Spleen (tissue), 11 donors: ENCODE data around the gene TMEM18. TPM values are rescaled to one million over a fixed set of nuclear protein-coding genes. Genes with fewer than 3 reads are reported as not detected.

Source experiments
- DNase-seq: peaks from one replicate; pipeline ENCODE4 v3.0.0-alpha.2; 2020
- H3K27ac ChIP-seq, 8 donors: fragments of 200-600 bp; sonication (generic) in 7 of 8; 1 replicate in 4 of 8; 2 replicates in 4 of 8; pipeline versions ENCODE4 v1.5.0 to v1.8.0; 2016 to 2021; ENCODE audit warnings: inconsistent platforms in 4 of 8, mild to moderate bottlenecking in 4 of 8, moderate library complexity in 1 of 8
- H3K27me3 ChIP-seq, 7 donors: fragments of 200-600 bp; sonication (generic) in 6 of 7; replicated peaks in 1 of 7; 1 replicate in 4 of 7; 2 replicates in 3 of 7; pipeline versions ENCODE4 v1.5.0 to v1.8.0; 2016 to 2021; ENCODE audit warnings: inconsistent platforms in 3 of 7, mild to moderate bottlenecking in 1 of 7
- H3K36me3 ChIP-seq, 6 donors: fragments of 200-600 bp; sonication (generic) in 5 of 6; 1 replicate in 4 of 6; 2 replicates in 2 of 6; pipeline versions ENCODE4 v1.5.0 to v1.8.0; 2016 to 2021; ENCODE audit warnings: inconsistent platforms in 2 of 6
- H3K4me1 ChIP-seq, 6 donors: fragments of 200-600 bp; sonication (generic) in 5 of 6; 1 replicate in 3 of 6; 2 replicates in 3 of 6; pipeline versions ENCODE4 v1.5.0 to v1.8.0; 2016 to 2021; ENCODE audit warnings: inconsistent platforms in 3 of 6
- H3K4me3 ChIP-seq, 8 donors: fragments of 200-600 bp; sonication (generic) in 7 of 8; 1 replicate in 4 of 8; 2 replicates in 4 of 8; pipeline versions ENCODE4 v1.5.0 to v1.8.0; 2016 to 2021; ENCODE audit warnings: inconsistent platforms in 4 of 8, mild to moderate bottlenecking in 4 of 8, moderate library complexity in 2 of 8
- H3K9me3 ChIP-seq, 8 donors: fragments of 200-600 bp; sonication (generic) in 7 of 8; 1 replicate in 4 of 8; 2 replicates in 4 of 8; pipeline versions ENCODE4 v1.5.0 to v1.8.0; 2016 to 2021; ENCODE audit warnings: inconsistent platforms in 4 of 8
- CTCF ChIP-seq, 11 experiments: fragments of 200-600 bp in 7 of 11; fragments of 450-650 bp in 4 of 11; sonication (generic) in 4 of 11; IDR thresholded peaks in 8 of 11; conservative IDR thresholded peaks in 3 of 11; 1 replicate in 7 of 11; 2 replicates in 4 of 11; pipeline versions ENCODE4 v1.4.0 to v1.8.0; 2016 to 2021; ENCODE audit warnings: antibody characterized with exemption in 11 of 11, inconsistent platforms in 4 of 11, mild to moderate bottlenecking in 1 of 11
- POLR2A ChIP-seq, 3 donors: fragments of 450-650 bp; IDR thresholded peaks; one replicate each; pipeline ENCODE4 v1.5.1; 2017; ENCODE audit warnings: antibody characterized with exemption in 3 of 3, mild to moderate bottlenecking in 1 of 3
- POLR2AphosphoS5 ChIP-seq, 3 donors: sonication (generic); formaldehyde crosslinking; IDR thresholded peaks; one replicate each; pipeline ENCODE4 v1.5.1; 2017; ENCODE audit warnings: antibody characterized with exemption in 3 of 3
- WGBS, 5 donors: extraction: QIAGEN DNeasy Blood & Tissue Kit in 3 of 5; methylation state at CpG; one replicate each; pipeline versions ENCODE4 v1.1.5 to v1.1.7; 2013 to 2018; 5-methylcytosine and 5-hydroxymethylcytosine counted together
- intact Hi-C: fragments of 100-400 bp; cut with DNase I; formaldehyde crosslinking; loops from one replicate; pipeline ENCODE4 v1.15.0; 2023; ENCODE audit warnings: low total_unique reads
- polyA plus RNA-seq, 3 donors: library from polyadenylated mRNA; stranded (reverse); fragments of 200-250 nt; gene quantifications; one replicate each; pipeline ENCODE4 v1.2.1, GENCODE V29; 2013
- total RNA-seq, 7 donors: library from RNA; depleted of rRNA in 3 of 7; stranded (reverse); fragments of >200 nt in 3 of 7; fragmentation: NEBNext Ultra II Directional in 4 of 7; extraction: Animal tissue kit (Norgen Biotek cat#: 25700) in 4 of 7; gene quantifications; one replicate each; pipeline versions ENCODE4 v1.1.0 to v1.2.1, GENCODE V29; 2016 to 2021
- donor health status: healthy with polysubstance abuse.
- donor health status: DM: no; HTN: no; CAD: no; lungs with moderate emphysema.
- donor health status: DM: no; HTN: no; CAD: no.
- donor health status: Bipolar disorder and iron deficiency.
- donor health status: healthy.
- donor health status: DM: no; HTN: no; CAD: no.
- donor health status: DM: yes; HTN: yes; CAD: no.

The TMEM18 gene
- total and polyA plus RNA-seq, 10 donors: 20.0 to 29.3 (median 22.6) TPM

- TF ChIP-seq POLR2A (IDR thresholded peaks at IDR 0.05): no peak
- no peak for TF ChIP-seq POLR2AphosphoS5 (IDR thresholded peaks at IDR 0.05)
- no peak for TF ChIP-seq CTCF (IDR thresholded peaks at IDR 0.05 in 8 of 11, conservative IDR thresholded peaks at IDR 0.05 in 3 of 11)
- no peak overlapping the region for H3K4me3 ChIP-seq
- no peaks in the 10 kb centered on the region for H3K36me3 ChIP-seq
- no peaks in the 10 kb centered on the region for H3K27me3 ChIP-seq
- intact Hi-C loops: no loop called here
- no peak overlapping the region for H3K27ac ChIP-seq
- H3K4me1 ChIP-seq: peaks cover 0 to 14% (median 11%) of the 10 kb centered on the region in 6 donors
- no peak for DNase-seq
- WGBS, 5 donors: 84 to 92% (median 89%) methylated on average over 11 of the region's 11 CpGs
- peaks cover 0 to 39% (median 27%) of the 10 kb centered on the region in 8 donors for H3K9me3 ChIP-seq
Measured at GRCh38 chr2:681312-681711, 4.1 kb upstream of the TMEM18 start.

DNA sequence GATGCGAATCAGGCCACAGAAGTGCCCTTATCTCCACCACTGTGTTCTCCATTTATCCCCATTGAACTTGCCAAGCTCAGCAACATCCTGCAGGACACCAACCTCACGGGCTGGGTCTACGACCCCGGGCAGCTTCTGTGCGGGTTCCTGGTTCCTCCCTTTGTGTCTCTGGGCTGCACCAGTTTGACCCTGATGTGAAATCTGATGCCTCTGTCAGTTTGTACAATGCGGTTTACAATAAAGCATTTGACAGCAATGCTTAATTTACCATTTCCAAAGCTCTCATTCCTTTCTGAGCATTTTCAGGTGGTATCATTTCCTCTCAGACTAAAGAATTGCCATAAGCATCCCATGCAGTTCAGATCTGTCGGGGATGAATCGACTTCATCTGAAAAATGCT lies 3.3 kb upstream of the TMEM18 start:
- intact Hi-C loops: no loop called here
- Histone ChIP-seq H3K4me1 (peaks cover 2 to 22% (median 19%) of the 10 kb centered on the region in 6 donors), H3K27ac (no peak overlapping the region), H3K27me3 (no peaks in the 10 kb centered on the region), H3K9me3 (peaks cover 0 to 31% (median 19%) of the 10 kb centered on the region in 8 donors), H3K4me3 (no peak overlapping the region), H3K36me3 (peaks cover 0 to 2% (median under 1%) of the 10 kb centered on the region in 6 donors)
- DNase-seq: no peak
- WGBS, 5 donors: 89 to 95% (median 93%) methylated on average over 8 of the region's 8 CpGs
- TF ChIP-seq POLR2AphosphoS5 (IDR thresholded peaks at IDR 0.05) (no peak), POLR2A (IDR thresholded peaks at IDR 0.05) (no peak), CTCF (IDR thresholded peaks at IDR 0.05 in 8 of 11, conservative IDR thresholded peaks at IDR 0.05 in 3 of 11) (no peak)

- peaks cover 2 to 38% (median 34%) of the 10 kb centered on the region in 6 donors for H3K4me1 ChIP-seq
- intact Hi-C loops: no loop called here
- TF ChIP-seq POLR2A (IDR thresholded peaks at IDR 0.05) (no peak), CTCF (IDR thresholded peaks at IDR 0.05 in 8 of 11, conservative IDR thresholded peaks at IDR 0.05 in 3 of 11) (no peak), POLR2AphosphoS5 (IDR thresholded peaks at IDR 0.05) (no peak)
- H3K27ac ChIP-seq: no peak overlapping the region
- no peaks in the 10 kb centered on the region for H3K27me3 ChIP-seq
- H3K9me3 ChIP-seq: peaks cover 0 to 16% (median 6%) of the 10 kb centered on the region in 8 donors
- 90 to 97% (median 93%) methylated on average over 9 of the region's 9 CpGs for WGBS, 5 donors
- no peak for DNase-seq
- no peak overlapping the region for H3K4me3 ChIP-seq
- H3K36me3 ChIP-seq: peaks cover 0 to 18% (median 4%) of the 10 kb centered on the region in 6 donors
Measured at GRCh38 chr2:678964-679363, 1.8 kb upstream of the TMEM18 start.

DNA sequence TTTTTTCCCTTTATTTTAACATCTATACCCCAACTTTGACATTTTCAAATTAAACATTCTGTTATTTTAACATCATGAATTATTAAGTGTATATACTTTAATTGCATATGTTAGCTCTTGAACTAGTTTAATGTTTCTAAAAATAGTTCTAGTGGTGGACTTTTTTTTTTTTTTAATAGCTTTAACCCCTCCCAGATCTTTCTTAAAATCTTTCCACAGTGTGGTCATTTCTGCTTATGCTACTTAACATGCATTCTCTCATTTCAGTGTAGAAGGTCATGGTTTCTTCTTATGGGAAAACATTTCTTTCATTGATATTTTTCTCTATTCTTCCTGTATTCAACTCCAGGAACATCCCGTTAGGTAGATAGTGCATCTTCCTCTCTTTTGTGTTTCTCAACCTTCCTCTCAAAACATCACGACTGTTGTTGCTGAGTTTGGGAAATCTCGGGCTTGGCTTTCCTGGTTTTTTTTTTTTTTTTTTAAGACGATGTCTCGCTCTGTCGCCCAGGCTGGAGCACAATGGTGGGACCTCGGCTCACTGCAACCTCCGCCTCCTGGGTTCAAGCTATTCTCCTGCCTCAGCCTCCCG lies 849 bp upstream of the TMEM18 start:
- no peak for DNase-seq

More for the DNA sequence above, 849 bp upstream of the TMEM18 start:
- TF ChIP-seq POLR2A (IDR thresholded peaks at IDR 0.05) (no peak), POLR2AphosphoS5 (IDR thresholded peaks at IDR 0.05) (no peak), CTCF (IDR thresholded peaks at IDR 0.05 in 8 of 11, conservative IDR thresholded peaks at IDR 0.05 in 3 of 11) (no peak)
- WGBS, 5 donors: 51 to 64% (median 57%) methylated on average over 9 of the region's 9 CpGs
- Histone ChIP-seq H3K36me3 (peaks cover 0 to 26% (median 4%) of the 10 kb centered on the region in 6 donors), H3K27ac (peak overlapping the region; percentile 96 to 99 (median 98)), H3K4me3 (peak overlapping the region; percentile 53 to 85 (median 63)), H3K4me1 (peaks cover 2 to 47% (median 37%) of the 10 kb centered on the region in 6 donors), H3K9me3 (peaks cover 0 to 7% (median 0%) of the 10 kb centered on the region in 8 donors), H3K27me3 (no peaks in the 10 kb centered on the region)
- intact Hi-C loops: no loop called here
